ENCODE measurements around the gene PHF5A.

PHF5A gene

DNA sequence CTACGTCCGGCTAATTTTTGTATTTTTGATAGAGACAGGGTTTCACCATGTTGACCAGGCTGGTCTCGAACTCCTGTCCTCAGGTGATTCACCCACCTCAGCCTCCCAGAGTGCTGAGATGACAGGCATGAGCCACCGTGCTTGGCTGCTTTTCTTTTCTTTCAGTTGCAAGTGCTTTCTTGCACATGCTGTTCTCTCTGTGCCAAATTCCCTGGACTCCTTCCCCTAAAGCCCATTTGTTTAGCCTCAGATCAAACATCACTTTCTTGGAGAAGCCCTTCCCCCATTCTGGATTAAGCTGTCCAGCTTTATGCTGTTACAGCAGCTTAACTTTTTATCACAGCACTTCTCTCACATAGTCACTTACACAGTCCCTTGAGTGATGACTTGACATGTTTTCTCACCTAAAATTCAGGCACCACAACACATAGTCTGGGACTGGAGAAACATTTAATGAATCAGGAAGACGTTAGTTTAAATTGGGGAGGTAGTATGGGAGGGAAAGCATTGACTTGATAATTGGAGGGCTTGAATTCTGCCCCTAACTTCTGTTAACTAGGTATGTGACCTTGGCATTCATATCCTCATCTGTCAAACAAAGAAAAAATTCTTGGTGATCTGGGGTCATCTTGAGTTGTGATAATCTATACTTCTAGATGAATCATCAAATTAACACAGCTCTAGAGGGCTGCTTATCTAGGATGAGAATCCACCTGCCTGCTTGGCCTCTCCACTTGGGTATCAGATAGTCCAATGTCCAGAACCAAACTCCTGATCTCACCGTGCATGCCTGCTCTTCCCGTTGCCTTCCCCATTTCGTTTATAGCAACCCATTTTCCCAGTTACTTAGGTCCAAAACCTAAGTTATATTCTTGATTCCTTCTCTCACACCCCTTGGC, 18.8 kb upstream of the PHF5A start:
- DNase-seq = no peak

- no peak for DNase-seq
These were observed 16.5 kb upstream of the PHF5A start for GRCh38 chr22:41485033-41485432.

- DNase-seq = no peak
These were observed 13.9 kb upstream of the PHF5A start for GRCh38 chr22:41482319-41482935.

GRCh38 chr22:41481925-41482318, 13.4 kb upstream of the PHF5A start:
- DNase-seq = no peak

DNA sequence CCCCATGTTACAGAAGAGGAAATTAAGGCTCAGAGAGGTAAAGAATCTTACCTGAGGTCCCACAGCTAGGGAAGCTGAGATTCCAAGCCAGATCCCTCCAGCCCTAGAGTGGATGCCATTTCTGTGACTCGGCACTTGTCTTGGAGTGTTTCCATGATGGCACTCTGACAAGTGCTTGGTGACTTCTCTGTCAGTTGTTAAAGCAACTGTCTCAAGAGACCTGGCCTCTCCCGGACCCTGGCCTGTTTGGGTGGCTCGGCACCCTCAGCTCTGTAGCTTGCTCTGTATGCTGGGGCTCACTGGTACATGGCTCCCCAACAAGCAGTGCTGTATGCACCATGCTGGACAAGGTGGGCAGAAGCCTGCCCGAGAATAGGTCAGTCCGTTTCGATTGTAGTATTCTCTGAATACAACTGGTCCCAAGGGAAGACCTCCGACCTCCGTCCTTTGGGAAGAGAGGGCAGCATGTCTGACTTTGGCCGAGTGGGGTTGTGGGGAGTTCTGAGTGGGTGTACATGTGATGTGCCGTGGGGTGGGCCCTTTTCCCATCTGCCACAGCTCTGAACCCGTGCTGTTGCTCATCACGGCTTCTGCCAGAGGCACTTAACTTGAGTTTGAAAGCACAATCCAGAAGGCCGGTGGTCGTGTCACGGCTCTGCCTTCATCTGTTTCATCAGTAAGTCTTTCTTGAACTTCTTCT, 12.8 kb upstream of the PHF5A start:
- DNase-seq = no peak

DNA sequence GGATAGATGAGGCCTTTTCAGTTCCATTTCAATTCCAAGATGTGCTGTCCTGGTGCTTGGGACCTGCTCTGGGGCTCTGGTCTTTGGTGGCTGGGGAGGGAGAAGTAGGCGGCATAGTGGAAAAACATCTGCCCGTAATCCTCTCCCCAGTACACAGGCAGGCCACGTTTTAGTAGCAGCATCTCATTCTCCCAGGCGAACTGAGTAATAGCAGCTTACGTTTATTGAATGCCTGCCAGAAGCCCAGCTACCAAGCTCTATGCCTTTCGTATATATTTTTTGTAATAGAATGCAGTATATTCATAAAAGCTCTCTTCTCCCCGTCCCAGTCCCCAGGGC, 11.9 kb upstream of the PHF5A start:
- DNase-seq = peak; percentile 20

- DNase-seq = no peak
These were observed 11.3 kb upstream of the PHF5A start for GRCh38 chr22:41479671-41480396.

DNA sequence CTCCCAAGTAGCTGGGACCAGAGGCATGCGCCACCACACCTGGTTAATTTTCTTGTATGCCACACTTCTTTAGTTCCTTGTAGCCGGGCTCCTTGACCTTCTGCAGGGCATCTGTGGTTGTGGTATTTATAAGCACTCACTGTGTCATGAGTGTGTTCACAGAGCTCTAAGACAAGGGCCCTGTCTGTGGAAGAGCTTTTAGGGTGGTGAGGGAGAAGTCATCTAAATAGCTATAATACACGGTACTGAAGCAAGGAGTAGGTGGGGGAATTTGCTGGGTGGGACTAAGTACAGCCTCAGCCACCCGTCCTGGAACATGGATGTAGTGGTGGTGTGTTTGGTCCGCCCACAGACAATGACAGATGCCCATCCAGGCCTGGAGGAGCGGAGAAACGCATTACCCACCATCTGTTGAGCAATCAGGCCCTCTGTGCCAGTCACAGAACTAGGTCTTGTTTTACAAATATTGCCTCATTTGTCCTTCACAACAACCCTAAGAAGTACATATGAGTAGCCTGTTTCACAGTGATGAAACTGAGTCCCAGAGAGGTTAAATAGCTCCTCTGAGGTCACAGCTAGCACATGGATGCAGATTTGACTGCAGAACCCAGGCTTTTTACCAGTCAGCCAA, 10.5 kb upstream of the PHF5A start:
- peak; percentile 83 for DNase-seq

GRCh38 chr22:41478473-41478872, 10.0 kb upstream of the PHF5A start:
- DNase-seq = no peak

GRCh38 chr22:41474872-41475451, 6.5 kb upstream of the PHF5A start:
- no peak for DNase-seq

DNA sequence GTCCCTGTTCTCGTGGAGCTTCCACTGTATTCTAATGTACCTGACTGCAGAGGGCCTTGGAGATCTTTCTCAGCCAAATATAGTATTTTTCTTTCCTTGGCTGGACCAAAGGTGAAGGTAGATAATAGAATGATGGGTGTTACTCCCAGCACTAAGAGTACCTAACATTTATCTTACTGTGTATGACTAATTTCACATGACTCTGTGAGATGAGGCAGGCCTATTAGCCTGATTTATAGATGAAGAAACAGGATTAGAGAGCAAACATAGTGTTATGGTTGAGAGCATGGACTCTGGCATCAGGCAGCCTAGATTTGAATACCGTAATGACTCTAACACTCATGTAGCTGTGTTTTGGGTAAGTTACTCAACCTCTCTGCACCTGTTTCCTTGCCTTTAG, 3.1 kb upstream of the PHF5A start:
- DNase-seq = no peak

DNA sequence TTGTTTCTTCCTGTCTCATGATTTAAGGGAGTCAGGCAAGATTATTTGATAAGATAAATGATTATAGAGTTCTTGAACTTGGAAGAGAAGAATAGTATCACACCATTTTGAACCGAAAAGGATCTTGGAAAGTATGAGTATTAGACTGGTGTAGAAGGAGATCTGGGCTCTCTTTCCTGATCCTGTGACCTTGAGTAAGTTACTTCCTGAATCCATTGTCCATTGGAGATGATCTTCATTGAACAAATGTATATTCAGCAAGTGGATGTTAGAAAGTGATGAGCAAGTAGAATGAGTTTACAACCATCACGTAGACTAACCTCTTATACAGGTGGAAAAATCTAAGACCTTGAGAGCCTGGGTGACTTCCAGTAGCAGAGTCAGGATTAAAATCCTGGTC, 2.4 kb upstream of the PHF5A start:
- DNase-seq = no peak

- DNase-seq = no peak
These were observed 843 bp upstream of the PHF5A start for GRCh38 chr22:41469218-41469851.

DNA sequence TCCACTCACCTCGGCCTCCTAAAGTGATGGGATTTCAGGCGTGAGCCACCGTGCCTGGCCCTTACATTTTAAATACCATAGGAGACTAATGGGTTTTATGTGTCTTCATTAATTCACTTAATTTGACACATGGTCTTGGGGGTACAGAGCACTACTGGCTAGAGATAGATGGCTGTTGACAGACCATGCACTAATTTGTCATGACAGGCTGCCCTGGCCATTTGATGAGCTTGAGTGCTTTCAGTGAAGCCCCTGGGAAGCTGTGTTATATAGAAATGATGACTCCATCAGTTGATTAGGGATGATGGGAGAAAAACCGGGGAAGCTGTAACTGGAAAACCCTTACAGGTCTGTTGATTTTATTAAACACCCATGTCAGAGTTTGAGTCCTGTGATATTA, 6.6 kb downstream of the PHF5A start:
- no peak for DNase-seq

- peak; percentile 29 for DNase-seq
These were observed 8.4 kb downstream of the PHF5A start for GRCh38 chr22:41460071-41460470.

GRCh38 chr22:41459431-41459830, 9.1 kb downstream of the PHF5A start:
- no peak for DNase-seq

DNA sequence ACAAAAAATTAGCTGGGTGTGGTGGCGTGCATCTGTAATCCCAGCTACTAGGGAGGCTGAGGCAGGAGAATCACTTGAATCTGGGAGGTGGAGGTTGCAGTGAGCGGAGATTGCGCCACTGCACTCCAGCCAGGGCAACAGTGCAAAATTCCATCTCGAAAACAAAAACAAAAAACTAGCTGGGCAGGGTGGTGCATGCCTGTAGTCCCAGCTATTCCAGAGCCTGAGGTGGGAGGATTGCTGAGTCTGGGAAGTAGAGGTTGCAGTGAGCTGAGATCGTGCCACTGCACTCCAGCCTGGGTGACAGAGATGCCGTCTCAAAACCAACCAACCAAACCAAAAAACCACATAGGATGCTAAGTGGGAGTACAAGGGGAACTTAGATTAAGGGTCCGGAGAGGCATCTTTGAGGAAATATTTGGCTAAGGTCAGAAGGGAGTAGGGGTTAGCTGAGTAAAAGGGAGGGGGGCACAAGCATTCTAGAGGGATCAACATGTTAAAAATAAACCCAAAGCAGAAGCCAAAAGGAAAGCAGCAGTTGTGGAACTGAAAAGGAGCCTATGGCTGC, 10.2 kb downstream of the PHF5A start:
- no peak for DNase-seq

DNA sequence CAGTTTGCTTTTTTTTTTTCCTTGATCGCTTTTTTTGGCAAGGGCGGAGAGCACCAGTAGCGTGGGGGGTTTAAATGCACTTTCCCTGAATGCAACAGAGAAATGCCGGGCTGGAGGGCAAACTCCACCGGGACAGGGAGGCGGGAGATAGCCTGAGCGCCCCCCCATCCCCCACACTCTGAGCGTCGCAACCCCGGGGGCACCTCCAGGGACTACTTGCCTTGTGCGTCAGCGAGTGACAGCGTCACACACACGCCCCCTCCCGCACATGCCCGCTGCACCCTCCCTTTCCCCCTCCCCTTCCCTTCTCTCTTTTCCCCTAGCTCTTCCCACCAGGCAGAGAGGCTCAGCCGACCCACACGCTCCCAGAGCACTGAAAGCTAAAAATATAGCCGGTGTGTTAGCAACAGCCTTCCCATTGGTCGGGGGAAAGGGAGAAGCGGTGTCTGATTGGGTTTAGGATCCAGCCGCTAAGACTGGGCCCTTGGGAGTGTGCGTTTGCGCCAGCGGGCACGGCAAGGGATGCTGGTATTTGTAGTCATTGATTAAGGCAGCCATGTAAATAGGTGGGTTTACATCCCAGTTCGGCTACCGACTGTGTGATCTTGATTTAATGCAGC, 20.2 kb downstream of the PHF5A start:
- peak; percentile 99 for DNase-seq

GRCh38 chr22:41447435-41448188, 20.9 kb downstream of the PHF5A start:
- DNase-seq = peak; percentile 72
